CD4-positive, alpha-beta T cell treated with Interleukin-6 at 100 ng/mL for 8 hours (primary cell): ENCODE data around the gene ZNF335.
"Not testable (repeated sequence)": the region's sequence is repeated elsewhere in the genome, so short reads cannot be mapped to it uniquely, and the experiment has no call there.

Experiments
- DNase-seq: peaks from one replicate; pipeline ENCODE4 v3.0.0-alpha.2; 2020; ENCODE audit warnings: mixed read lengths, low spot score

Gene ZNF335

GRCh38 chr20:45972500-45973183 is 639 bp upstream of the ZNF335 start:
- DNase-seq, result peak; percentile 90

DNA sequence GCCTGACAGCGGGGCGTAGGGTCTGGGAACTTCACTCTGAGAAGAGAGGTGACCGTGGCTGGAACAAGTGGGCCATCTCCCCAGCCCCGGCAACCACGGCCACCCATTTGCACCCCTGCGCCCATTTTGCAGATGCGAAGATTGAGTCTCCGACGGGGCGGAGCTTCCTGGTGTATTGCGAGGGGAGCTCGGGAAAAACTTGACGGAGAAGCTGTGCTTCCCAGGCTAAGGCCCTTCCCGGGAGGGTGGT is 653 bp downstream of the ZNF335 start:
- peak; percentile 30 for DNase-seq

DNA sequence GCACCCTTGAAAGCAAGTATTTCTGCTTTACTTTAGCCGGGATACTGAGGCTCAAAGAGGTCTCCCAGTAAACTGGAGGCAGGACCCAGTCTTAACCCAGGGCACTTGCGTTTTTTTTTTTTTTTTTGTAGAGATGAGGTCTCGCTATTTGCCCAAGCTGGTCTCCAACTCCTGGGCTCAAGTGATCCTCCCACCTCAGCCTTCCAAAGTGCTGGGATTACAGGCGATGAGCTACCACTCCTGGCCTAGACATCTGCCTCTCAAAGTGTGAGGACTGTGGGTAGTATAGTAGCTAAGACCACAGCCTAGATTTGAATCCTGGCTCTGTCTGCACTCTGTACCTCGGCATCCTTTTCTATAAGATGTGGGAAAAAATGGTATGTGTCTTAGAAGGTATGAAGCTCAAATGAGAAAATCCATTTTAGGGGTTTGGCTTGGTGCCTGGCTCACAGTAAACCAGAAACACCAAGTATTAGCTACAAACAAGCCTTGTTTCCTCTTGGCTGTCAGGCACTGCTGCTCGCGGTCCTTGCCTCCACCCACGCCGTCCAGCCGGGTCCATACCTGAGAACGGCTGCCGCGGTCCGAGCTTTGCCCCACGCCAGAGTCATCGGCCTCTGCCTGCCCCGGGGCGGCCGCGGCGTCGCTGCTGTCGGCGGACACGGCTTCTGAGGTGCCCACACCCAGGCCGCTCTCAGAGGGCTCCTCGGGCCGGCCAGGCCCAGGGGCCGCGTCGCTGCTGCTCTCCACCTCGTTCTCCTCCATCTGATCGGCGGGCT is 1.2 kb downstream of the ZNF335 start:
- no peak for DNase-seq

GRCh38 chr20:45969712-45970634 is 2.0 kb downstream of the ZNF335 start:
- peak; percentile 25 for DNase-seq

DNA sequence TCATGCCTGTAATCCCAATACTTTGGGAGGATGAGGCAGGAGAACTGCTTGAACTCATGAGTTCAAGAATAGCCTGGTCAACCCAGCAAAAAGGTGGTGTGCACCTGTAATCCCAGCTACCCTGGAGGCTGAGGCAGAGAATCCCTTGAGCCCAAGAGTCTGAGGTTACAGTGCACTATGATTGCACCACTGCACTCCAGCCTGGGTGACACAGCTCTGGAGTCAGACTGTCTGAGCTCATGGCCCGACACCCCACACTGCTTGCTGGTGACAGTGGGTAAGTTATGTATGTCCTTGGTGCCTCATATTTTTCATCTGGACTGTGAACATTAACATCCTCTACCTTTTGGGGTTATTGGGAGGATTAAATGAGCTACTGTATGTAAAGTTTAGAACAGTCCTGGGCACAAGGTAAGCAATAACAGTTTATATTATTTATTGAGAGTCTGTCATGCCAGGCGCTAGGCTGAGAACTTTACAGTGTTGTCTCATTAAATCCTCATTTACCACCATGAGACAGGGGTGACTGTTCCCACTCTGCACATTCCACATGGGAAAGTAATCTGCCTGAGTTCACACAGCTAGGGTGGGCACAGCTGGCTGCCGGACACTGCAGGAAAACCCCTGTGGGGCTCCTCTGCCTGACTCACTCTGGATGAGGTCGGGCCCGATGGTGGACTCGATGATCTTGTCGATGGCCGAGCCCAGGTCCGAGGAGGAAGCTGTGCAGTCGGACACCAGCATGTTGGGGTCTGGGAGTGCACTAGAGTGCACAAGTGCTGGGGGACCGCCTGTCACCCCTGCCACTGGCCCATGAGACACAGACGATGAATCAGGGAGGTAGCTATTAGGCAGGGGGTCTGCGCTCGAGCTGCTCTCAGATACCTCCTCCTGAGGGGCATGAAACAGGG is 2.9 kb downstream of the ZNF335 start:
- no peak for DNase-seq

GRCh38 chr20:45968081-45968671 is 3.8 kb downstream of the ZNF335 start:
- no peak for DNase-seq

DNA sequence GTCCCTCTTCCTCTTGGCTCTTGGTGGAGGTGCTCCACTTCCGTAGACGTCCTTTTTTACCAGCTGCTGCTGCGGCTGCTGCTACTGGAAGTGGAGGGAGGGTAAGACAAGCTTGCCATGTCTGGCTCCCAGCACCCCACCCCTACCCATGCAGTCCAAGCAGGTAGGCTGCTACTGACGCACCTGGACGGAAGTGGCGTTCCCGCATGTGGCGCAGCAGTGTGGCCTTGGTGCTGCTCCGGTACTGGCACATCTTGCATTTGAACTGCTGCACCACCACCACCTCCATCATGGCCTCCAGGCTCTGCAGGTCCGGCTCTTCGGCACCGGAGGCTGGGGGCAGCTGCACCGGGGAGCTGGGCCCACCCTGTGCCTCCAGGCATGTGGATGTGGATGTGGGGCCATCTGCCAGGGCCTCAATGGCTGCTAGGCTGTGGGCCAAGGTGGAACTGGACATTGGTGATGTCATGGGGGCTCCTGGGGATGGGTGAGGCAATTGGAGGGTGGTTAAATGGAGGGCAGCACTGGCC is 4.4 kb downstream of the ZNF335 start:
- DNase-seq, result no peak

DNA sequence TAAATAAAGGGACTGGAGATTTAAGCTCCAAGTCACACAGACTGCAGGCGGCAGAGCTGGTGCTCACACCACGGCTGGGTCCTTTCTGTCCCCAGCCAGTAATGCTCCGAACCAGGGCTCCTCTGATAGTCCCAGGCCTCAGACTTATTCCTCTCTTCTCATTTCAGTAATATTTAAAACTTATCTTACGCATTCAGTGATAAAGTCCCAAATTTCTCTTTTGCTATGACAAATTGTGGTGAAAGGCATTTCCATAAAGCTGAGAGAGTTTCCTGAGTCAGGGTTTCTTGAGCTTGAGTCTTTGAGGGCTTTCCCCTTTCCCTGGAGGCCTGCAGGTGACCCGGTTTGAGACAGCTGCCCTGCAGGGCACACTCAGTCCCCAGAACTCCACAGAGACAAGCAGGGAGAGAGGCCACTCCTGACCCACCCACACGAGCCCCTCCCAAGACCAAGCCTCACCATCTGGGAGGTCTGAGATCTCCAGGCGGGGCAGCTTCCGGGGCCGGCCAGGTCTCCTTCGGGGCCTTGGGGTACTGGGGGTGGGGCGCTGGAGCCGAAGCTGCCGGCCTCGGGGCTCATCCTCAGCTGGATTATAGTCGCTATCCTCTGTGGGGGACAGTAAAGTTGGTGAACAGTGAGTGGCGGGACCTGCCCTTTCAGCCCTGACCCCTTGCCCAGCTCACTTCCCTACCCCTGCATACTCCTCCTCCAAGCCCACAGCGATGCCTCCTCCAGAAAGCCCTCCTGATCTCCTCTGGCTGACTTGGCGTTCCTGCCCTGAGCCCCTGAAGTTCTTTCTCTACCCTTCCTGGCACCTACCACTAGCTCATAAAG is 6.6 kb downstream of the ZNF335 start:
- no peak for DNase-seq

DNA sequence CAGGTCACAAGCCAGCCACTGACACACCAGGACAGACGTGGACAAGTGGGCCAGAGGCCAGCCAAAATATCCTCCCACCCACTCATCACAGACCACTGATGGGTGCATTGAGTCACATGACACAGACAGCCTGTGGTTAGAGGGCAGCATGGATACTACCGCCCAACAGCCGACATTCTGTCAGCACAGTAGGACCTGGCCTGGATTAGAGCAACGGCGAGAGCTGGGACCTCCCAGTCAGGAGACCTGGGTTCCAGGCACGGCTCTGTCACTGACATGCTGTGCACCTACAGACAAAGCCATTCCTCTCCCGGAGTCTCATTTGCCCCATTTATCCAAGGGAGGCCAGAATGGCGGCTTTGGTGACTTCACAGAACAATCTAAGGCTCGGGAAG is 8.0 kb downstream of the ZNF335 start:
- no peak for DNase-seq

DNA sequence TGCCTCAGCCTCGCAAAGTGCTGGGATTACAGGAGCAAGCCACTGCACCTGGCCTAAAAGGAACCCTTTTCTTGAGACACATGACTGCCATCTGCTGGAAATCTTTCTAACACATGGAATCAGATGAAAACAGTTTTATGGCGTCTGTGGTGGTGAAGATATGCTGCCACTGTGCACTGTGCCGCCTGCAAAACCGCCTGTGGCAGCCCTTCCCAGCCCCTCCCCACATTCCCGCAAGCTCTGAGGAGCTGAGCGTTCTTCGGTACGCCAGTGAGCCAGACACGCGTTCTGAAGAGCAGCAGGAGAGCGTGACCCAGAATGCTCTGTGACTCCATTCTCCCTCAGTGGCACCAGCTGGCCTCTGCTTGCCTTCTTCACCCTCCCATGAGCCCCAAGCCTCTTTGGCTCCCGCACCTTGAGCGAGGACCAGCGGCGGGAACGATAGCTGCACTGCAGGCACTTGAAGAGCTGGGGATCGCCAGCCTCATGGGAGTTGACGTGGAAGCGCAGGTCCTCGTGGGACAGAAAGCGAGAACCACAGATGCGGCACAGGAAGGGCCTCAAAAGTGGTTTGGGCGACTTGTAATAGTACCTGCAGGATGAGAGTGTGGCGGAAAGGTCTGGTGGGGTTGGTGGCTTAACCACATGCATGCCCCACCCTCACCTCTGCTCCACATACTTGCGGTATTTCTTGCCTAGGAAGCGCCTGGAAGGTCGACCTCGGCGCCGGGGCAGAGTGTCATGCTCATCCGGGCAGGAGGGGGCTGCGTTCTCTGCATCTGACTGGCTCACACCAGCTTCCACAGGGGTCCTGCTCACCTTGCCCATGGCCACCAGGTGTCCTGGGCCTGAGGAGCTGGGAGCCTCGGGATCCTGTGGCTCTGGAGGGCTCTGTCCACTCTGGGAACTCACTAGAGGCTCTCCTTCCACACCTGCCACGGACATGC is 8.7 kb downstream of the ZNF335 start:
- DNase-seq, result peak; percentile 24

- no peak for DNase-seq
Observed at GRCh38 chr20:45962031-45962755, 9.8 kb downstream of the ZNF335 start.

- DNase-seq, result no peak
Observed at GRCh38 chr20:45959956-45960630, 11.9 kb downstream of the ZNF335 start.

- DNase-seq, result no peak
Observed at GRCh38 chr20:45959126-45959525, 12.9 kb downstream of the ZNF335 start.

GRCh38 chr20:45958593-45958992 is 13.4 kb downstream of the ZNF335 start:
- DNase-seq, result no peak

DNA sequence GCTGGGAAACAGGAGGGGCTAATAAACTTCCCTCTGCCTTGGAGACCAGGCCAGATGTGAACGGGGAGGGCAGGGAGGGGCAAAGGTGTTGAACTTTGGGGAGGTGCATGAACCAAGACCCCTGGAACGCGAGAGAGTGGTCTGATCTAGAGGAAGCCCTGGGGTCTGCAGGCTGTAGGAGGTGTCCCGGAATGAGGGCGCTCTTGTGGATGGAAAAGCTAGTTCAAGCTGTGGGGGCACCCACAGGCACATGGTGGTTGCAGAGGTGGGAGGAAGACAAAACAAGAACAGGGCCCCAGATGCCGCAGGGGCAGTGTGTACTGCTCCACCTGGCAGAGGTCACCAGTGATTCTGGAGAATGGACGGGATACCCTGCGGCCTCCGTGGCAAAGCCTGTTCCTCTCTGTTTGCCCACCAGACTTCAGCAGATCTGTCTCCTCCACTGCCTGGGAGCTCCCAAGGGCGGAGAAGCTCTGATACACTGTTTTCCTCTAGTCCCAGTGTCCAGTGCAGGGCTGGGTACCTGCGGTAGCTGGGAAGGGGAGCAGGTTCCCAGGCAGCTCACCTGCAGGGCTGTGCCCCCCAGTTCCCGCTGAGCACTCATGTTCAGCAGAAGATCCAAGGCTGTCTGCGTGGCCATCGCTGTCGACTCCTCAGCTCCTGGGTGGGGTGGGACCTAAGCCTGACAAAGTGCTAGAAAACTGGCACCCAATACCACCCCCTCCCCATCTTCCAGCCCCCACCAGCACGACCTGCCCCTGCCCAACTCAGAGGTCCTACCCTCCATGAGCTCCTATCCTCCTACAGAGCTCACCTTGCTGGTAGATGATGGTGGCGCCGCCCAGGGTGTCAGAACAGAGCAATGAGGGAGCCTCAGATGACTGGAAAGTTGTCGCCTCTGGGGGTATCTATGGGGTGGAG is 14.7 kb downstream of the ZNF335 start:
- DNase-seq, result no peak

- not testable (repeated sequence) for DNase-seq
Observed at GRCh38 chr20:45956326-45956725, 15.7 kb downstream of the ZNF335 start.

GRCh38 chr20:45953672-45954071 is 18.3 kb downstream of the ZNF335 start:
- no peak for DNase-seq
